H1 (cell line): ENCODE data around the gene TPP2. TPM values are rescaled to one million over a fixed set of nuclear protein-coding genes. Genes with fewer than 3 reads are reported as not detected.

Experiments used
- EP300 ChIP-seq, 2 experiments: IDR thresholded peaks; 1 replicate in 1 of 2; 2 replicates in 1 of 2; pipeline ENCODE4 v1.6.1; 2011 to 2012; ENCODE audit warnings: low read depth in 2 of 2, low read length in 2 of 2, mild to moderate bottlenecking in 2 of 2, borderline replicate concordance in 1 of 2, inconsistent platforms in 1 of 2, moderate library complexity in 1 of 2
- SIN3A ChIP-seq, 2 experiments: IDR thresholded peaks in 1 of 2; conservative IDR thresholded peaks in 1 of 2; 2 replicates each; pipeline ENCODE4 v1.6.1; 2011 to 2012; ENCODE audit warnings: low read length in 2 of 2, improper control_type of control experiment in 1 of 2, low read depth in 1 of 2, mild to moderate bottlenecking in 1 of 2
- polyA plus RNA-seq, 7 experiments: library from polyadenylated mRNA; depleted of rRNA in 3 of 7; stranded (reverse) in 5 of 7; unstranded in 2 of 7; fragments of >200 nt in 5 of 7; fragments of 200-250 nt in 2 of 7; gene quantifications; 1 replicate in 5 of 7; 2 replicates in 1 of 7; 4 replicates in 1 of 7; pipeline versions ENCODE4 v1.2.1 to v1.2.3, GENCODE V29; 2011 to 2013; ENCODE audit warnings: missing spikeins in 2 of 7, mixed read lengths in 2 of 7
- total RNA-seq: library from RNA; stranded (reverse); fragmentation: NEBNext Ultra II Directional; extraction: Animal tissue kit (Norgen Biotek cat#: 25700); gene quantifications from 2 replicates; pipeline ENCODE4 v1.2.1, GENCODE V29; 2021

TPP2 gene
- total and polyA plus RNA-seq, 2 of the 8 experiments (the other 6 are each of a cell fraction or from before 2014, with no cell fraction given) = 15.9 to 85.7 TPM

- no peak for TF ChIP-seq EP300 (IDR thresholded peaks at IDR 0.05; ENCODE audit: borderline replicate concordance in 1 of 2, low read depth in 2 of 2, low read length in 2 of 2)
- no peak for TF ChIP-seq SIN3A (conservative IDR thresholded peaks at IDR 0.05 in 1 of 2, IDR thresholded peaks at IDR 0.05 in 1 of 2; ENCODE audit: low read depth in 1 of 2, low read length in 2 of 2)
Measured at GRCh38 chr13:102654756-102655155, 58.0 kb downstream of the TPP2 start (continued).
